ENCODE results near the gene ABHD16B. TPM values are rescaled to one million over a fixed set of nuclear protein-coding genes. Genes with fewer than 3 reads are reported as not detected.

ABHD16B gene
- total RNA-seq, 4 donors from 2014 or later: not detected

GRCh38 chr20:63821811-63822210, 39.5 kb upstream of the ABHD16B start:
- Histone ChIP-seq H3K27ac (no peak overlapping the region), H3K9me3 (no peaks in the 10 kb centered on the region), H3K27me3 (peaks cover under 1% of the 10 kb centered on the region), H3K36me3 (no peaks in the 10 kb centered on the region), H3K4me3 (no peak overlapping the region), H3K4me1 (peaks cover 0 to 7% (median 2%) of the 10 kb centered on the region in 3 donors)
- no peak for ATAC-seq
- 84 to 90% methylated on average over 5 of the region's 8 CpGs for WGBS, 2 donors (ENCODE audit: low coverage in 1 of 2)
- TF ChIP-seq EP300 (IDR thresholded peaks at IDR 0.05) (no peak), POLR2A (IDR thresholded peaks at IDR 0.05) (no peak), POLR2AphosphoS5 (IDR thresholded peaks at IDR 0.05) (no peak), CTCF (IDR thresholded peaks at IDR 0.05) (no peak)

- Histone ChIP-seq H3K4me1 (peaks cover 0 to 10% (median 2%) of the 10 kb centered on the region in 3 donors), H3K27me3 (peaks cover 3% of the 10 kb centered on the region), H3K4me3 (no peak overlapping the region), H3K27ac (no peak overlapping the region), H3K36me3 (no peaks in the 10 kb centered on the region), H3K9me3 (no peaks in the 10 kb centered on the region)
- no peak for TF ChIP-seq POLR2A (IDR thresholded peaks at IDR 0.05)
- no peak for TF ChIP-seq POLR2AphosphoS5 (IDR thresholded peaks at IDR 0.05)
- no peak for TF ChIP-seq CTCF (IDR thresholded peaks at IDR 0.05)
- TF ChIP-seq EP300 (IDR thresholded peaks at IDR 0.05): no peak
- ATAC-seq: no peak
- WGBS, 2 donors (ENCODE audit: low coverage in 1 of 2): 82% methylated on average over 9 of the region's 15 CpGs; no CpG with 5 or more reads in 1 of the 2 donors
Measured at GRCh38 chr20:63822276-63822696, 39.0 kb upstream of the ABHD16B start.

GRCh38 chr20:63823691-63824311, 37.5 kb upstream of the ABHD16B start:
- Histone ChIP-seq H3K4me3 (no peak overlapping the region), H3K36me3 (no peaks in the 10 kb centered on the region), H3K27ac (no peak overlapping the region), H3K27me3 (peaks cover 11% of the 10 kb centered on the region), H3K4me1 (peaks cover 0 to 17% (median 2%) of the 10 kb centered on the region in 3 donors), H3K9me3 (no peaks in the 10 kb centered on the region)
- 58 to 67% methylated on average over 6 to 11 of the region's 12 CpGs for WGBS, 2 donors (ENCODE audit: low coverage in 1 of 2)
- ATAC-seq: no peak
- TF ChIP-seq CTCF (IDR thresholded peaks at IDR 0.05): no peak
- no peak for TF ChIP-seq EP300 (IDR thresholded peaks at IDR 0.05)
- no peak for TF ChIP-seq POLR2A (IDR thresholded peaks at IDR 0.05)
- no peak for TF ChIP-seq POLR2AphosphoS5 (IDR thresholded peaks at IDR 0.05)

- Histone ChIP-seq H3K4me3 (no peak overlapping the region), H3K27me3 (peaks cover 26% of the 10 kb centered on the region), H3K4me1 (peaks cover 0 to 30% (median 7%) of the 10 kb centered on the region in 3 donors), H3K9me3 (no peaks in the 10 kb centered on the region), H3K36me3 (no peaks in the 10 kb centered on the region), H3K27ac (no peak overlapping the region)
- WGBS, 2 donors (ENCODE audit: low coverage in 1 of 2): 90 to 100% methylated on average over 2 to 19 of the region's 25 CpGs
- ATAC-seq: no peak
- no peak for TF ChIP-seq EP300 (IDR thresholded peaks at IDR 0.05)
- TF ChIP-seq POLR2AphosphoS5 (IDR thresholded peaks at IDR 0.05): no peak
- no peak for TF ChIP-seq CTCF (IDR thresholded peaks at IDR 0.05)
- TF ChIP-seq POLR2A (IDR thresholded peaks at IDR 0.05): no peak
Measured at GRCh38 chr20:63825331-63826118, 35.8 kb upstream of the ABHD16B start.
